Kidney capillary endothelial cell (primary cell): ENCODE data around the gene KLHL29.

ENCODE experiments used
- DNase-seq: peaks from one replicate; pipeline ENCODE4 v3.0.0-alpha.2; 2018; ENCODE audit warnings: low spot score

Gene KLHL29

DNA sequence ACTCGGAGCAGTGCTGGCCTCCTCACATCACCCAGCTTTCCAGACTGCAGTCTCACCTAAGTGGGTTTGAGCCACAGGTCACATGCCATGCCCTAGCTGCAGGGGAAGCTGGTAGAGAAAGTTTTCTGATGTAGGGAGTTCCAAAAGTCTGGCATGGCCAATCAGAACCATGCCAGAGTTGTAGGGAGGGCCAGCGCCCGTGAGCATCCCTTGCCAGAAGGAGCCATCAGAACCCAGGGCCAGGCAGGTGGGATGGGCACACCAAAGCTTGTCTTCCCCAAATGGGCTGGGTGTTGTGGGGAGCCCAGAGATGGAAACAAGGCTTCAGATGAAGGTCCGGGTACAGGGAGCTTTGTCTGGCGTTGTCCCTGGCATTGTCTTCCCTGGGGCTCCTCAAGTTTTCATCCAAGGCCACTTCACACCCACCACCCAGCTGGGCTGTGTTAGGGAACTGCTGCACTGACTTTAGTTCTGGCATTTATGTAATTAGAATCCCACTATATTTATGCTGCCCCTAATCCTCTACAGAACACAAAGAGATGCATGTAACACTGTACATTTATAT, 247.9 kb downstream of the KLHL29 start:
- DNase-seq: no peak

DNA sequence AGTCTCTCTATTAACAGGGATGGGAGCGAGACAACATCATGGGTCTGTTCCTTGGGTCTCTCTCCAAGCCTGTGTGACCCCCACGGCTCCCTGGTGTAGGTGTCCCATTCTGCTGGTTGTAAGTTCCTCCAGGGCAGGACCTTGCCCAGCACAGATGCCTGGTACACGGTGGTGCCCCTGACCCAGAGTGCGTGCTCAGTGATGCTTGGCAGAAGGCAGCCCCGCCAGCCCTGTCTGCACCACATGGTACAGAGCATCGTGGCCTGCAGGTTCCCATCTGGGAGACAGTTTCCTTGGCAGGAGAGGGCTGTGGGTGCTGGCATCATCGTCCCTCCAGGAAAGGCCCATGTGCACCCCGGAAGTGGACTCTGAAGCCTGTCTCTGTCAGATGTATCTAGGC, 249.0 kb downstream of the KLHL29 start:
- DNase-seq: no peak

DNA sequence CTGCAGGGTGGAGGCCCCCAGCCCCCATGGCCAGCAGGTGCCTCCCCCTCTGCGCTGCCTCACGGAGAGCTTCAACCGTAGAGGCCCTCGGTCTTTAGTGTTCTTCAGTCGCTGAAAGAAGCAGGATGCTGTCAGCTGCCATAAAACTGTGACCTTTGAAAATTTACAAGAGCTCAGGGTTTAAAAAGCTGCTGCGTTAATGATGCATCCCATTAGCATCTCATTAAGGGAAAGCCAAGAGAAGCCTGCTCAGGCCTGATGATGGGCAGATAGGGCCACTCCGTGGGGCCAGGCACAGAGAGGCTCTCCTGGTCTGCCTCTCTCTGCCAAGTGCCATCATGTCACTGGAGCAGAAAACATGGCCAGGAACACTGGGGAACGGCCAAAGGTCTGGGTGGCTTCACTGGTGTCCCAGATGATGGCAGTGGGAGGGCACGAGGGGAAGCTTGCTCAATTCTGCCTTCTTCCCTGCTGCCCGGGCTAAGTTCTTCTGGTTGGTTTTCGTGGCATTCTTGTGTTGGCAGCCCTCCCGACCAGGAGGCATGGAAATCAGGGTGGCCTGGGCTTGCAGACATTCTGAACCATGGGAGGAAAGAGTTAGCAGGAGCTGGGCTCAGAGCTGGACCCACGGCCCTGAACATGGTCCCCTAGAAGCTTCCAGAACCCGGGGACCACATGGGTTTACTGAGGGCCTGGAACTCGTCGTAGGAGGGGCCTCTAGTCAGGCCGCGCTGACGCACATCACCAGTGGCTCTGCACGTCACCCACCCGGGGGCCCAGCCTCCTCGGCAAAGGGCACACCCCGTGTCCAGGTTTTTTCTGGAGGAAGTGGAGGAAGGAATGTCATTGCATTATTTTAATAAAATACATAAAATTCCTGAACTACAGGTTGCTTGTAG, 250.7 kb downstream of the KLHL29 start:
- no peak for DNase-seq

DNA sequence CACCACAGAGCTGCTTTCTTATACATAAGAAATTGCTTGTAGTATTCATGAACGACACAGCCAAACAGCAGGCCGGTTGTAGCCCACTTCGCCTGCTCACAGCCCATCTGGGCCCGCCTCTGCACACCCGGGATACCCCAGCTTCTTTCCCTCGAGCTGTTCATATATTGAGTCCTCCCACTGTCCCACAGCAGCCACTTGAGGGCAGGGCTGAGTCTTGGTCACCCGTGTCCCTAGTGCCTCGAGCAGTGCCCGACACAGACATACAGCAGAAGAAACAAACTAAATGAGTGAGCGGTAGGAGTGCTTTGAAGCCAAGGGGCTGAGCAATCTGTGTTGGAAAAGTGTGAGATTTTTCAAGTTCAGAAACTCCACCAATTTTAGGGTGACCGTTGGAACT, 251.4 kb downstream of the KLHL29 start:
- DNase-seq: peak; percentile 26

DNA sequence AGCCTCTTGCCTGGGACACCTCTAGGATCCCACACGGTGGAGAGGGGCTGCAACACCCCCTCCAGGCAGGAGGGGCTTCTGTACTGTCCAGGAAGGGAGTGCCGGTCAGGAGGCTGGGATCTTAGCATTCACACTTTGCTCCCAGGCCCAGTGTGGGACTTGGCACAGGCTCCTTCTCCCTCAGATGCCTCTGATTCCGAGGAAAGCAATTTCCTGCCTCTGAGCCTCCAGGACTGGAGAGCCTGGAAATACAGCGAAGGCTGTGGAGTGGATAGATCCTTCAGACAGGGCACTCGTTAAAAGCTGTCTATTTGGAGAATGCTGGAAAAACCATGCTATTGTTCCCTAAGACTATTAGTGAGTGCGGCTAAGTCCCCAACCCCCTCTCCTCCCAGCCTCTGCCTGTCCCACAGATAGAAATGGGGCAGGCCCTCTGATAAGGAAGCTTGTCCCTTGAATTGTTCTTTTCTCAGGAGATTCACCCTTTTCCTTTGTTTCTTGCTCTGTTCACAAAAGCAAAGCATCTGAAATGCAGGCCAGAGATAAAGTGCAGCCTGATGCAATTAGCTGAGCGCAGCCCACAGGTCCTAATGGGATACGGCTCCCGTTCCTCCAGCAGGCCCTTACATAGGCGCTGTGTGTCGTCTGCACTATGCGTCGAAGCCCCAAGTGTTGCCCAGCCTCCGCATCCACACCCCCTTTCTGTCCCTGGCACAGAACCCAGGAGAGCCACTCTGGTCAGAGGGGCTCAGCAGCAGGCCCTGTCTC, 252.2 kb downstream of the KLHL29 start:
- DNase-seq: peak; percentile 64

DNA sequence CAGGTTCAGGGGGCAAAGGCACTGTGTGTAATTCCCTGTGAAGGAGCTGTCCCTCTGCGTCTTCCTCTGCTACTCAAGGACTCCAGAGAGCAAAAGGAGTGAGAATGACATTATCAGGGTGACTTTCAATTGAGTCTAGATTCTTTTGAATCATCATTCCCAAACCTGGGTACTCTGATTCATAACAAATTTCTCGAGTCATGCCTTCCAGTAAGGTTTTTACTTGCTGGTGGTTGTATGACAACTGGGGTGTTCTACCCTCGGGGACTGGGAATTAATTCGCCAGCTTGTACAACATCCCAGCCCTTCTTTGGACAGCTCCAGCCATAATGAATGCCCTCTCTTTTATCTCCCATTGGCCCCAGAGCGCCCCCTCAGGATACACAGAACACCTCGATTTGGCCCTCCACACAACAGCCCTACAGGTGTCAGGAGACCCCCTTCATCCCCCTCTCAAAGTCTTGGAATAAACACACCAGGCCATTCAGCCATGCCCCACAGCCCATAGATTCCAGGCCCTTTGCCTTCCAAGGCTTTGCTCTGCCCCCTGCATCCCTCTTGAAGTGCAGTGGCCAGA, 254.5 kb downstream of the KLHL29 start:
- no peak for DNase-seq

DNA sequence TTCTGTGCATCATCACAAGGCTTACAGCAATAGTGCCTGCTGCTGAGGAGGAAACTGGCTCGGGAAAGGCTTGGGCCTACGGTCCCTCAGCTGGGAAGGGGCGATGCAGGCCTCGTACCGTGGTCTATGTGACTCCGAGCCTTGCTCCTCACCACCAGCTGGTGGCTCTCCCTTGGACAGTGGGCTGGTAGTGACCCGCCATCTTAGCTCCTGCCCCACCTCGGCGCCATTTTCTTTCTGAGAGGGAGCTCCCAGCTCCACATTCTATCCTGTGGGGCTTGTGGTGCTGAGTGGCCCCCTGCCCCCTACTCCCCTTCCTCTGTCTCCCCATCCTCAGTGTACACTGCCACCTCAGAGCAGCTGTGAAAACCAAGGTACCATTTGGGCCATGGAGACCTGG, 255.7 kb downstream of the KLHL29 start:
- DNase-seq: no peak

DNA sequence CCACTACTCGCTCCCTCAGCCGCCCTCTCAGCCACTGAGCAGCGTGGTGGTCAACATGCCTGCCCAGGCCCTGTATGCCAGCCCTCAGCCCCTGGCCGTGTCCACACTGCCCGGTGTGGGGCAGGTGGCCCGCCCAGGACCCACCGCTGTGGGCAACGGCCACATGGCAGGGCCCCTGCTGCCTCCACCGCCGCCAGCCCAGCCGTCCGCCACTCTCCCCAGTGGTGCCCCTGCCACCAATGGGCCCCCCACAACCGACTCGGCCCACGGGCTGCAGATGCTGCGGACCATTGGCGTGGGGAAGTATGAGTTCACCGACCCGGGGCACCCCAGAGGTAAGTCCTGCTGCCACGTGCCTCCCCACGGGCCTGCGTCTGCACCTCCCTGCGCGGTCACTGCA, 257.5 kb downstream of the KLHL29 start:
- no peak for DNase-seq

DNA sequence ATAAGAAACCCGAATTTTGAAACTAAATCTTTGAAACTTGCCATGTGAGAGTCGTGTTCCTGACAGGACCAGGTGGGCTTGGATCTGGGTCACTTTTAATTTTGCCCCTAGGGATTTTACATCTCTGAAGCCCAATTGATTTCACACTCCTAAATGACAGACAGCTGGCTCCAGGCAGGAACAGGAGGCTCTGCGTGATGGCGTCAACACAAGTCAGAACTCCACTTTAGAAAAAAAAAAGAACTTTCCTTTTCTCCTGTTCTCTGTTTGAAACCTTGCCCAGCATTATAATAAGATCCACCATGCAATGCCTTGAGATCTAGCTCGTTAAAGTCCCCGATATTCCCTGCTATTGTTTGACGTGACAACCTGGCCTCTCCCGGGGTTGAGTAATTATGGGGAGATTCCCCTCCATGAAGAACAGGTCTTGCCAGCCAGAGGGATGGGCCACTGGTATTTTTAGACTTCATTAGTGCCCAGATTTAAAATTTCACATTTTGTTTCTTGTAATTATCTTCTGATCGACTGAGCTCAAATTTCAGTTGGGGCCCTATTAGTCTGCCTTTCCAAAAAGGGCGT, 260.3 kb downstream of the KLHL29 start:
- no peak for DNase-seq

DNA sequence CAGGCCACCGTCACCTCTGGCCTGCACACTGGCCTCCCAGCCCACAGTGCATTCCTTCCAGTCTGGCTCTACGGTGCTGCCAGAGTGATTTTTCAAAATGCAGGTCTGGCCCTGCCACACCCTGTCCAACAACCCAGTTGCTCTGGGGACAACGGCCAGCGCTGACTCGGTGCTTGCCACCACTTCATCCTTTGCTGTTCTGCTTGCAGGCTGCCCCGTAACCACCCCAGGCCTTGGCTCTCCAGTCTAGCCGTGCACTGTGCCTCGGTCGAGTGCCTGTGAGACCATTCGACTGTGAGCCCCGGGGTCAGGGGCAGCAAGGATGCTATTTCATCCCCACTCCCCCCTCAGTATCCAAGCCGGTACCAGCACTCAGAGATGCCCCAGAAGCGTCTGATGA, 262.6 kb downstream of the KLHL29 start:
- no peak for DNase-seq

DNA sequence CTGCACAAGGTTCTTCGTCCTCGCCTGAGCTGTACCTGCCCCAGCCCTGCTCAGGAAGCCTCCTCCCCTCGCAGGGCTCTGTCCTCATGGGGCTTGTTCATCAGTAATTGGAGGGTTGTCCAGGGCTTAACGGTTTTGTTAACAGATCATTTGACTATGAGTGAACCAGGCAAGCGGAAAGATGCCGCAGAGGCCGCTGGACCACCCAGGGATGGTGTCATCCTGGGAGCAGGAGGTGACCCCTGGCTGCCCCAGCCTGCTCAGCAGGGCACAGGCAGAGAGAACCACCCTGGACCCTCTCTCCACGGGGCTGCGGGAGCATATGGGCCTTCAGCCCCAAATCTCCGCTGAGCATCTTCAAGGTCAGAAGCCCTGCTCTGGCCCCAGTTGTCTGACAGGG, 264.3 kb downstream of the KLHL29 start:
- DNase-seq: no peak

DNA sequence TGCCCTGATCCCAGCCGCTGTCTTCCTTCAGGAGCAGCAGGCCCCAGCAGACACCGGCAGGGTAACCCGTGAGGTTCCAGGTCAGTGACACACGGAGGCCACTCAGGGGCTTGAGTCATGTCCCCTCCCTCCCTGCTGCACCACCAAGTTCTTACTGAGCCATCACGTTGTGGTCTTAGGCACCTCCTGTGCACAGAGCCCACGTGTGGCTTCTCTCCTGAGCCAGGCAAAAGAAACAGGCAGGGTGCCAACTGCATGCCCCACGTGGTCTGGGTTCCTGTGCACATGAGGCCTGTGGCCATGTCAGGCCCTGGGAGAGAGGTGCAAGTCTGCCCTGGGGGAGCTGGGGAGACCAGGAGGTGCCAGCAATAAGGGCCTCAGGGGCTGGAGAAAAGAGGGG, 264.8 kb downstream of the KLHL29 start:
- no peak for DNase-seq

DNA sequence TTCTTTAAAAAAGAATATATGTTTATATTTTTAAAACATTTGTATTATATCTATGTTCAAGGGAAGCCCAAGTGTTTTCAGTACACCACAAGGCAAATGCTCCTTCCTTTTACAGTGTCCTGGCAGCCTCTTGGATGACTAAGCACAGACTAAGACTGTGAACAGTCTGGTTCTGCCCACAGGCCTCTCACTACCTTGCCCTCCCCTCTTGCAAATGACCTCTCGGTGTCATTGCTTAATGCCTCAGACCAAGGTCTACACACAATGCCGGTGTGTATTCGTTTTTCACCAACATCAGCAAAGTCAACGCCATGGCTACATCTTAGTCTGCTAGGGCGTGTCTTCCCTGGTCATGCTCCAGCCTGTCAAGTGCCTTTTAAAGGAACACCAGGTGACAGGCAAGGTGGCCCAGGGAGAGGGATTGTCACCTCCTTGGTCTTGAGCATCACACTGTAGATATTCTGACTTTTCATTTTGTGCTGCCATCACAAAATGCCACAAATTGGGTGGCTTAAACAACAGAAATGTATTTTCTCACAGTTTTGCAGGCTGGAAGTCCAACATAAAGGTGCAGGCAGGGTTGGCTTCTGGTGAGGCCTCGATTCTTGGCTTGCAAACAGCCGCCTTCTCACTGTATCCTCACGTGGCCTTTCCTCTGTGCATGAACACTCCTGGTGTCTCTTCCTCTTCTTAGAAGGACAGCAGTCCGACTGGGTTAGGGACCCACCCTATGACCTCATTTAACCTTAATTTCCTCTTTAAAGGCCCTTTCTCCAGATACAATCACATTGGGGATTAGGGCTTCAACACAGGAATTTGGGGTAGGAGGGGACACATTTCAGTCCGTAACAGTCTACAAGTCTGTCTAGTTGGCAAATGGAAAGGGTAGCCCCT, 266.5 kb downstream of the KLHL29 start:
- DNase-seq: peak; percentile 20

DNA sequence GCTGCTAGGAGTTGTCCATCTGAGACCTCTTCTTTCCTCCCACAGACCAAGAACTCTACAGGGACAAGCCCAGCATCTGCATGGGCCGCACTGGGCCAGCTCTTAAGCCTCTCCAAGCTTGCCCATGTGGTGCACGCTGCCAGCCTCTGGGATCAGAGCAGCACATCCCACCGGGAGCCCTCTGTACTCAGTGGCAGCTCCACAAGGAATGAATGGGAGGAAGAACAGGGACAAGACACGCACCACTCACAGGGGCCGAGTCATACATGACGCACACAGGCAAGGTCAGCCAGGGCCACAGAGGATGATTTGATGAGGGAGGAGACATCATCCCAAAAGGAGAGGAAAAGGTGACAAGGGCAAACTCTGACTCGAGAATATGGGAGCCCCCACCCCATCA, 268.3 kb downstream of the KLHL29 start:
- no peak for DNase-seq

DNA sequence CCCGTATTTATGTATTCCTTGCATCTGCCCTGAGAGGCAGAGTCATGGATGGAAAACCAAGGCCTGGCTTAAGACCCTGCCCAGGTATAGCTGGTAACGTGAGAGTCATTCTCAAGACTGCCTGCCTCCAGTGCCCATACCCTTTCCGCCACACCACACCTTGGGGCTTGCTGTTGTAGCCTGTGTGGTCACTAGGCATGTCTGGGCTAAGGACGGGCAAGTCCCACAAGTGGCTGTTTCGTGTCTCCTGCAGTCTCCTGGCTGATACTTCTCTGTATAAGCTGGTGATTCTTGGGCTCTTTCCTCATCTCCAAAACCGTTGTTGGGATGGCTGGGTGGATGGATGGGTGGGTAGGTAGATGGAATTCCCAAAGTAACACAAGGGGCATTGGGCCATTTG, 269.8 kb downstream of the KLHL29 start:
- DNase-seq: no peak

DNA sequence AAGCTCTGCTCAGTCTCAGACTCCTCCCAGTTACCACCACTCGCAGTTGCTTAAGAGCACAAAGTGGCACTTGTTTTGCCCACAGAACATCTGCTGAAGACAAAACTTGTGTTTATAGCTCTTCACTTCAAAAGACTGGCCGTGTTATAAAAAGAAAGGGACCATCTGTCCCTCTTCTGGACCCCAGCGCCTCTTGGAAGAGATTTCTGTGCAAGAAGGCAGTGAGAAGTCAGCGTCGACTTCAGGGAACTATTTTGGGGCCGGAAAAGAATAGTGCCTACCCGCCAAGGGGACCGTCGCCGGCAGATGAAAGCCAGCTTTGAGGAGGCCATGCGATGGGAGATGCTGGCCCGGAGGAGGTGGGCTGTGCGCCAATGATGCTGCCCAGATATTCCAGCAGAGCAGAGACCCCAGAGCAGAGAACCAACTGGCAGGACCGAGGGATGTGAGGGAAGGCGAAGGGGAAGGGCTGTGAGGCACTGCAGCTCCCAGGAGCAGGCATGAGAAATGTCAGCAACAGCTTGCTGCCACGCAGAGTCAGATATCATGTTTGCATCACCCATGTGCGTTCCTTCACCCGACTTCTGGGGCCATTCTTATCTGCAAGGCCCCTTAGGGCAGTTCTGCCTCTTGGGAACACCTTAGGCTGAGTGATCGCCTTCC, 271.1 kb downstream of the KLHL29 start:
- DNase-seq: no peak

DNA sequence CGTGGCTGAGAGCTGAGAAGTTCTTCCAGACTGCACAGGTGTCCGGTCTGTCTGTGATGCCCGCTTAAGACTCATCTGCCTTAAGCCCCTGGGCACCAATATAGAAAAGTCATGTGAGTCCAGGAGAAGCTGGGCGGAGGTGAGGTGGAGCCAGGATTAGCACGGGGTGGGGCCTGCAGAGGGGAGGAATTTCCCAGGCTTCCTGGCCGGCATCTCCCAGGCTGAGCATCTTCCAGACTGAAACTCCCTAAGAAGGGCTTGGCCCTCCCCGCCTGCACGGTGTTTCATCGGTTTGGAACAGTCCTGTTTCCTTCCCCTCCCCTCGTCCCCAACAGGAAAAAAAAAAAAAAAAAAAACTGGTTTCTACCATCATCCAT, 271.6 kb downstream of the KLHL29 start:
- DNase-seq: no peak

DNA sequence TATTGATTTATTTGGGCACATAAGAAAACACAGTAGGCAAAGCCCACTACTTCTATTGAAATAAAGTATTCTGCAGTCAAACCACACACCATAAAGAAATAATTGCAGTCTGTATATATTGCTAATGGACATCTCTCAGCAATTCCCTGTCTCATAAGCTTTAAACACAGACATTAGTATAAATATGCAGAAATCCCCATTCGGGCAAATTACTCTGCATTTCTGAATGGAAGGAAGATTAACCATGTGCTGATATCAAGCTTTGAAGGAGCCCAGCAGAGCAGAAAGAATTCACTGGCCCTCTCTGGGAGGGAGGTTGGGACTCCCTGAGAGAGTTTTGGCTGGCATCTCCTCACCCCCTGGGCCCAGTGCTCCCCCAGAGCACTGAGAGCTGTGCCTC, 272.4 kb downstream of the KLHL29 start:
- DNase-seq: no peak

DNA sequence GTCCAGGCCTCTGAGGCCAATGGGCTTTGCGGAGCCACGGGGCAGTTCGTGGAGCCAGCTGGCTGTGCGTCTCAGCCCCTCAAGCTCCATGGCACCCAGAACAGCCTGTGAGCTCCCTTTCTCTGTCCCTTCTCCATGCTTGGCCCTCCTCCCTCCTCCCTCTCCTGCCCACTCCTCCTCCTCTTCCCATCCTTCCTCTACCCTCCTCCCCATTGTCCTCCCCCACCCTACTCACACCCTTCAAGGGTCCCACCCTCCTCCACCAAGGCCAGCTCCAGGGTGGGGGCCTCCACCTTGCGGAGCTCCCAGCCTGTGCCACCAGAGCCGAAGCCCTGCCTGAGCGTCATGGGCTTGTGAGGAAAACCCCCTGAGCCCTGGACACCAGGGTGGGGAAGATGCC, 273.0 kb downstream of the KLHL29 start:
- DNase-seq: no peak

DNA sequence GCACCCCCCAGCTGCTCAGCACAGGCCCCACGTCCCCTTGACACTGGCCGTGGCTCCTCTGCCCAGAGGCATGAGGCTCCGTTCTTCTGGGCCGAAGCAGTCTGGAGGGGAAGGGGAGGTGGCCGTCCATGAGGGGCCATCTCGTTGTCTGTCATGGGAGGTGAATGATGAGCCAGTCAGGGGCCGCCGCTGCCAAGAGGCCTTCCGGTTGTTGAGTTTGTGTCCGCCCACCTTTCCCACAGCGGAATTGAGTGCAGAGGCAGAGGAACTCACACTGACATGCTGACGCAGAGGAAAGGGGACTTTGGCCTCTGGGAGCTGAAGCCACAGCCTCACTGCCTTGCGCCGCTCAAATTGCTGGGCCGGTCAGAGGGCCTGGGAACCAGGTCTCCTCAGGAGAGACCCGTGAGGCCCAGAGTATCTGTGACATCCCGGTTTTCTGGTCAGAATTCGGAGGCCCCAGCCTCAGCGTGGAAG, 273.5 kb downstream of the KLHL29 start:
- peak; percentile 52 for DNase-seq

DNA sequence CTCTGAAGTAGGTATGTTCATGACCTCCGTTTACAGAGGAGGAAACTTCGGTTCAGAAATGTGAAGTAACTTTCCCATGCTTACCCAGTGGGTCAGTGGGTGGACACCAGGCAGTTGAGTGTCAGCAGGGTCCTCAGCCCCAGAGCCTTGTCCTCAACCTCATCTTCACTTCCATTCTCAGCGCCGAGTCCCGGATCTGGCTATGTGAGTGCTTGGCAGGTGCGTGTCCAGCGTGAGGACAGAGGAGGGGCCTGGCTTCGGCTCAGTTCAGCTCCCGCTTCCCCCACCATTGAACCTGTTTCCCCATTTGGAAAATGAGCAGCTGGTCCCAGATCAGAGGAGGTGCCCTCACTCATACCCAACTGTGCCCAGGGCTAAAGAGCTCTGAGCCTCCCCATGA, 274.3 kb downstream of the KLHL29 start:
- DNase-seq: no peak
